HepG2 (cell line): ENCODE data around the gene HECTD4. TPM values are rescaled to one million over a fixed set of nuclear protein-coding genes. Genes with fewer than 3 reads are reported as not detected.

Experiments used
- ELF3 ChIP-seq: IDR thresholded peaks from 2 replicates; pipeline ENCODE4 v1.6.1; 2016; ENCODE audit warnings: missing genetic modification reagents, missing compliant biosample characterization
- GATAD1 ChIP-seq: IDR thresholded peaks from 2 replicates; pipeline ENCODE4 v1.6.1; 2016; ENCODE audit warnings: missing genetic modification reagents, missing compliant biosample characterization
- HDAC2 ChIP-seq: sonication (generic); formaldehyde crosslinking; IDR thresholded peaks from 2 replicates; pipeline ENCODE4 v1.4.0; 2020; ENCODE audit warnings: missing genetic modification reagents
- MAFK ChIP-seq, 2 experiments: IDR thresholded peaks in 1 of 2; conservative IDR thresholded peaks in 1 of 2; 2 replicates each; pipeline ENCODE4 v1.6.1; 2011; ENCODE audit warnings: improper control_type of control experiment in 2 of 2, low read length in 2 of 2
- POLR2A ChIP-seq, 2 experiments: IDR thresholded peaks; 2 replicates each; pipeline ENCODE4 v1.6.1; 2011; ENCODE audit warnings: low read depth in 2 of 2, low read length in 2 of 2, mild to moderate bottlenecking in 1 of 2, moderate library complexity in 1 of 2; ENCODE audit not compliant: insufficient read depth in 1 of 2
- POLR2AphosphoS5 ChIP-seq: IDR thresholded peaks from 2 replicates; pipeline ENCODE4 v1.6.1; 2012; ENCODE audit warnings: low read depth, low read length
- SETDB1 ChIP-seq: sonication (generic); formaldehyde crosslinking; IDR thresholded peaks from 2 replicates; pipeline ENCODE4 v1.5.1; 2020; ENCODE audit warnings: missing genetic modification reagents, mild to moderate bottlenecking, borderline replicate concordance
- SP1 ChIP-seq, 2 experiments: fragments of 450-650 bp in 1 of 2; sonication (generic) in 1 of 2; formaldehyde crosslinking in 1 of 2; IDR thresholded peaks; 2 replicates each; pipeline versions ENCODE4 v1.4.0 to v1.6.1; 2016 to 2020; ENCODE audit warnings: missing genetic modification reagents in 1 of 2
- SUZ12 ChIP-seq: fragments of 150-350 bp; IDR thresholded peaks from 2 replicates; pipeline ENCODE4 v1.6.1; 2014; ENCODE audit warnings: low read depth, low read length
- TFE3 ChIP-seq: IDR thresholded peaks from 2 replicates; pipeline ENCODE4 v1.6.1; 2016
- TMF1 ChIP-seq: sonication (generic); formaldehyde crosslinking; IDR thresholded peaks from 2 replicates; pipeline ENCODE4 v1.8.1; 2022; ENCODE audit warnings: low read depth, missing genetic modification reagents
- XBP1 ChIP-seq: sonication (generic); formaldehyde crosslinking; IDR thresholded peaks from 2 replicates; pipeline ENCODE4 v1.5.0; 2020; ENCODE audit warnings: missing genetic modification reagents
- ZKSCAN5 ChIP-seq: sonication (generic); formaldehyde crosslinking; IDR thresholded peaks from 2 replicates; pipeline ENCODE4 v1.5.1; 2020; ENCODE audit warnings: mild to moderate bottlenecking, missing genetic modification reagents
- ZNF256 ChIP-seq: sonication (generic); formaldehyde crosslinking; conservative IDR thresholded peaks from 2 replicates; pipeline ENCODE4 v1.4.0; 2020; ENCODE audit warnings: missing genetic modification reagents
- ZNF335 ChIP-seq: sonication (generic); formaldehyde crosslinking; IDR thresholded peaks from 2 replicates; pipeline ENCODE4 v1.4.0; 2020; ENCODE audit warnings: missing genetic modification reagents
- ZNF337 ChIP-seq: sonication (generic); formaldehyde crosslinking; IDR thresholded peaks from 2 replicates; pipeline ENCODE4 v1.5.1; 2020; ENCODE audit warnings: missing genetic modification reagents, low read depth, mild to moderate bottlenecking, borderline replicate concordance
- ZNF550 ChIP-seq: sonication (generic); formaldehyde crosslinking; IDR thresholded peaks from 2 replicates; pipeline ENCODE4 v1.4.0; 2020; ENCODE audit warnings: mild to moderate bottlenecking, missing genetic modification reagents, borderline replicate concordance
- ZNF816 ChIP-seq: sonication (generic); formaldehyde crosslinking; IDR thresholded peaks from 2 replicates; pipeline ENCODE4 v1.8.0; 2022; ENCODE audit warnings: missing genetic modification reagents, mild to moderate bottlenecking, borderline replicate concordance
- ZUFSP ChIP-seq: sonication (generic); formaldehyde crosslinking; IDR thresholded peaks from 2 replicates; pipeline ENCODE4 v1.9.0; 2021; ENCODE audit warnings: missing genetic modification reagents, mild to moderate bottlenecking, borderline replicate concordance
- polyA plus RNA-seq, 8 experiments: library from polyadenylated mRNA; depleted of rRNA in 3 of 8; stranded (reverse) in 7 of 8; unstranded in 1 of 8; fragments of >200 nt; fragmentation: Illumina TruSeq in 4 of 8; extraction: Trizol in 4 of 8; gene quantifications; 2 replicates each; pipeline versions ENCODE4 v1.2.1 to v1.2.3, GENCODE V29; 2011 to 2016; ENCODE audit warnings: low read depth in 4 of 8, missing spikeins in 1 of 8, mixed read lengths in 1 of 8; ENCODE audit not compliant: insufficient read depth in 1 of 8
- total RNA-seq, 5 experiments: library from RNA; depleted of rRNA; stranded (reverse); fragments of >200 nt; fragmentation: Illumina TruSeq; extraction: Trizol; gene quantifications; 2 replicates each; pipeline ENCODE4 v1.2.3, GENCODE V29; 2016; ENCODE audit warnings: low read depth in 1 of 5
- TF ChIP-seq, protein P1 (sequence below): sonication (generic); formaldehyde crosslinking; conservative IDR thresholded peaks from 2 replicates; pipeline ENCODE4 v1.4.0; 2020; ENCODE audit warnings: missing genetic modification reagents
- TF ChIP-seq, protein P2 (sequence below): sonication (generic); formaldehyde crosslinking; IDR thresholded peaks from 2 replicates; pipeline ENCODE4 v1.4.0; 2020; ENCODE audit warnings: missing genetic modification reagents

The HECTD4 gene
- total and polyA plus RNA-seq, 2 of the 13 experiments (the other 11 are each of a cell fraction or from before 2014, with no cell fraction given) = 9.0 to 11.4 TPM

GRCh38 chr12:112418608-112419296 lies 36.5 kb upstream of the HECTD4 start, which contains the start of gene PTPN11 (continued):
- no peak for TF ChIP-seq TFE3 (CRISPR knock-in tag)
- TF ChIP-seq SP1 (IDR thresholded peaks at IDR 0.05) = no peak
- TF ChIP-seq SP1 (CRISPR knock-in tag; IDR thresholded peaks at IDR 0.05) = peak; percentile 77; the same call in 1 of the 2 replicates
- TF ChIP-seq MAFK (conservative IDR thresholded peaks at IDR 0.05 in 1 of 2, IDR thresholded peaks at IDR 0.05 in 1 of 2; ENCODE audit: low read length in 2 of 2) = no peak; a peak in 1 of 4 replicates
- 0 out of 2 replicates have a peak, but pooled peaks have one; percentile 2 for TF ChIP-seq TMF1 (CRISPR knock-in tag)
- TF ChIP-seq, protein P1, sequence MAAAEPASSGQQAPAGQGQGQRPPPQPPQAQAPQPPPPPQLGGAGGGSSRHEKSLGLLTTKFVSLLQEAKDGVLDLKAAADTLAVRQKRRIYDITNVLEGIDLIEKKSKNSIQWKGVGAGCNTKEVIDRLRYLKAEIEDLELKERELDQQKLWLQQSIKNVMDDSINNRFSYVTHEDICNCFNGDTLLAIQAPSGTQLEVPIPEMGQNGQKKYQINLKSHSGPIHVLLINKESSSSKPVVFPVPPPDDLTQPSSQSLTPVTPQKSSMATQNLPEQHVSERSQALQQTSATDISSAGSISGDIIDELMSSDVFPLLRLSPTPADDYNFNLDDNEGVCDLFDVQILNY = no peak
- TF ChIP-seq ZNF335 = no peak
- no peak for TF ChIP-seq ZKSCAN5 (CRISPR knock-in tag)
- TF ChIP-seq HDAC2 (CRISPR knock-in tag) = peak; percentile 88
- TF ChIP-seq POLR2AphosphoS5 = peak; percentile 92
- TF ChIP-seq ELF3 = peak; percentile 98
- TF ChIP-seq POLR2A (IDR thresholded peaks at IDR 0.05; ENCODE audit: insufficient read depth in 1 of 2, low read depth in 2 of 2, low read length in 2 of 2) = peak; percentile 78 to 96
- TF ChIP-seq ZNF550 (CRISPR knock-in tag) = 0 out of 2 replicates have a peak, but pooled peaks have one; percentile 31
- TF ChIP-seq SUZ12 = no peak
- TF ChIP-seq, protein P2, sequence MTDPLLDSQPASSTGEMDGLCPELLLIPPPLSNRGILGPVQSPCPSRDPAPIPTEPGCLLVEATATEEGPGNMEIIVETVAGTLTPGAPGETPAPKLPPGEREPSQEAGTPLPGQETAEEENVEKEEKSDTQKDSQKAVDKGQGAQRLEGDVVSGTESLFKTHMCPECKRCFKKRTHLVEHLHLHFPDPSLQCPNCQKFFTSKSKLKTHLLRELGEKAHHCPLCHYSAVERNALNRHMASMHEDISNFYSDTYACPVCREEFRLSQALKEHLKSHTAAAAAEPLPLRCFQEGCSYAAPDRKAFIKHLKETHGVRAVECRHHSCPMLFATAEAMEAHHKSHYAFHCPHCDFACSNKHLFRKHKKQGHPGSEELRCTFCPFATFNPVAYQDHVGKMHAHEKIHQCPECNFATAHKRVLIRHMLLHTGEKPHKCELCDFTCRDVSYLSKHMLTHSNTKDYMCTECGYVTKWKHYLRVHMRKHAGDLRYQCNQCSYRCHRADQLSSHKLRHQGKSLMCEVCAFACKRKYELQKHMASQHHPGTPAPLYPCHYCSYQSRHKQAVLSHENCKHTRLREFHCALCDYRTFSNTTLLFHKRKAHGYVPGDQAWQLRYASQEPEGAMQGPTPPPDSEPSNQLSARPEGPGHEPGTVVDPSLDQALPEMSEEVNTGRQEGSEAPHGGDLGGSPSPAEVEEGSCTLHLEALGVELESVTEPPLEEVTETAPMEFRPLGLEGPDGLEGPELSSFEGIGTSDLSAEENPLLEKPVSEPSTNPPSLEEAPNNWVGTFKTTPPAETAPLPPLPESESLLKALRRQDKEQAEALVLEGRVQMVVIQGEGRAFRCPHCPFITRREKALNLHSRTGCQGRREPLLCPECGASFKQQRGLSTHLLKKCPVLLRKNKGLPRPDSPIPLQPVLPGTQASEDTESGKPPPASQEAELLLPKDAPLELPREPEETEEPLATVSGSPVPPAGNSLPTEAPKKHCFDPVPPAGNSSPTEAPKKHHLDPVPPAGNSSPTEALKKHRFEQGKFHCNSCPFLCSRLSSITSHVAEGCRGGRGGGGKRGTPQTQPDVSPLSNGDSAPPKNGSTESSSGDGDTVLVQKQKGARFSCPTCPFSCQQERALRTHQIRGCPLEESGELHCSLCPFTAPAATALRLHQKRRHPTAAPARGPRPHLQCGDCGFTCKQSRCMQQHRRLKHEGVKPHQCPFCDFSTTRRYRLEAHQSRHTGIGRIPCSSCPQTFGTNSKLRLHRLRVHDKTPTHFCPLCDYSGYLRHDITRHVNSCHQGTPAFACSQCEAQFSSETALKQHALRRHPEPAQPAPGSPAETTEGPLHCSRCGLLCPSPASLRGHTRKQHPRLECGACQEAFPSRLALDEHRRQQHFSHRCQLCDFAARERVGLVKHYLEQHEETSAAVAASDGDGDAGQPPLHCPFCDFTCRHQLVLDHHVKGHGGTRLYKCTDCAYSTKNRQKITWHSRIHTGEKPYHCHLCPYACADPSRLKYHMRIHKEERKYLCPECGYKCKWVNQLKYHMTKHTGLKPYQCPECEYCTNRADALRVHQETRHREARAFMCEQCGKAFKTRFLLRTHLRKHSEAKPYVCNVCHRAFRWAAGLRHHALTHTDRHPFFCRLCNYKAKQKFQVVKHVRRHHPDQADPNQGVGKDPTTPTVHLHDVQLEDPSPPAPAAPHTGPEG = no peak; the same call in 1 of the 2 replicates
- TF ChIP-seq XBP1 (CRISPR knock-in tag) = no peak
- peak; percentile 97 for TF ChIP-seq GATAD1 (CRISPR knock-in tag)
- TF ChIP-seq SETDB1 (CRISPR knock-in tag) = no peak
- TF ChIP-seq ZNF816 (CRISPR knock-in tag) = no peak
- TF ChIP-seq ZUFSP = no peak
- no peak for TF ChIP-seq ZNF256 (CRISPR knock-in tag)
- TF ChIP-seq ZNF337 (CRISPR knock-in tag) = no peak
